HEK293 (cell line): ENCODE measurements around the gene GCSAM.

Source experiments
- CTCF ChIA-PET: fragments of 350-600 bp; formaldehyde crosslinking; extraction: SDS; loops from one replicate; lab custom pipeline; 2021; ENCODE audit warnings: antibody characterized with exemption; lab: Yijun Ruan, JAX
- POLR2A ChIA-PET: fragments of 300-600 bp; formaldehyde crosslinking; extraction: SDS; loops from one replicate; lab custom pipeline; 2020; ENCODE audit warnings: antibody characterized with exemption, inconsistent platforms; lab: Yijun Ruan, JAX
- H3K27ac ChIP-seq: fragments of 200-500 bp; sonication (Bioruptor generic); 2 replicates; pipeline ENCODE4 v1.5.1; 2014; ENCODE audit warnings: low read depth, low read length, control low read depth, inconsistent platforms; ENCODE audit errors: extremely low read depth
- H3K36me3 ChIP-seq, 2 experiments: fragments of 200-500 bp in 1 of 2; sonication (Bioruptor generic) in 1 of 2; 1 replicate in 1 of 2; 2 replicates in 1 of 2; pipeline ENCODE4 v1.5.1; 2014 to 2017; ENCODE audit warnings: inconsistent platforms in 2 of 2, low read length in 2 of 2; ENCODE audit not compliant: control insufficient read depth in 2 of 2, insufficient read depth in 1 of 2
- H3K4me1 ChIP-seq: fragments of 200-500 bp; sonication (Bioruptor generic); 2 replicates; pipeline ENCODE4 v1.5.1; 2014; ENCODE audit warnings: mild to moderate bottlenecking, low read length, inconsistent platforms; ENCODE audit not compliant: control insufficient read depth, insufficient read depth
- H3K4me3 ChIP-seq: 2 replicates; pipeline ENCODE4 v1.5.1; 2011; ENCODE audit warnings: low read depth, mild to moderate bottlenecking, control low read depth, low read length, moderate library complexity
- H3K9me3 ChIP-seq: fragments of 200-500 bp; sonication (Bioruptor generic); 2 replicates; pipeline ENCODE4 v1.5.1; 2014; ENCODE audit warnings: low read depth, low read length, inconsistent platforms; ENCODE audit not compliant: control insufficient read depth, insufficient read depth
- FEZF1 ChIP-seq: fragments of 450-650 bp; formaldehyde crosslinking; IDR thresholded peaks from 2 replicates; pipeline ENCODE4 v1.5.1; 2016; ENCODE audit warnings: missing biosample characterization, missing genetic modification characterization
- HOXD13 ChIP-seq: sonication (generic); formaldehyde crosslinking; IDR thresholded peaks from 2 replicates; pipeline ENCODE4 v1.8.0; 2022; ENCODE audit warnings: missing genetic modification reagents, borderline replicate concordance
- PRDM1 ChIP-seq: fragments of 450-650 bp; formaldehyde crosslinking; IDR thresholded peaks from 2 replicates; pipeline ENCODE4; 2016; ENCODE audit warnings: missing biosample characterization, missing genetic modification characterization
- SCRT2 ChIP-seq: fragments of 450-650 bp; formaldehyde crosslinking; IDR thresholded peaks from 2 replicates; pipeline ENCODE4 v1.5.1; 2016; ENCODE audit warnings: missing biosample characterization, missing genetic modification characterization
- TRIM28 ChIP-seq: IDR thresholded peaks from 2 replicates; pipeline ENCODE4 v1.6.1; 2011; ENCODE audit warnings: low read length, control low read depth, borderline replicate concordance
- ZBTB17 ChIP-seq: fragments of 450-650 bp; formaldehyde crosslinking; IDR thresholded peaks from 2 replicates; pipeline ENCODE4 v1.5.1; 2016; ENCODE audit warnings: missing biosample characterization, missing genetic modification characterization
- ZBTB20 ChIP-seq: fragments of 450-650 bp; formaldehyde crosslinking; IDR thresholded peaks from 2 replicates; pipeline ENCODE4 v1.5.1; 2016; ENCODE audit warnings: missing biosample characterization, missing genetic modification characterization
- ZFP3 ChIP-seq: fragments of 450-650 bp; formaldehyde crosslinking; IDR thresholded peaks from 2 replicates; pipeline ENCODE4 v1.5.1; 2016; ENCODE audit warnings: low read depth, missing biosample characterization, missing genetic modification characterization
- ZIC2 ChIP-seq: fragments of 450-650 bp; formaldehyde crosslinking; IDR thresholded peaks from 2 replicates; pipeline ENCODE4 v1.5.1; 2016; ENCODE audit warnings: missing biosample characterization, missing genetic modification characterization
- ZNF155 ChIP-seq: fragments of 450-650 bp; formaldehyde crosslinking; IDR thresholded peaks from 2 replicates; pipeline ENCODE4 v1.5.1; 2016; ENCODE audit warnings: missing biosample characterization, missing genetic modification characterization
- ZNF16 ChIP-seq: fragments of 450-650 bp; formaldehyde crosslinking; IDR thresholded peaks from 2 replicates; pipeline ENCODE4 v1.5.1; 2016; ENCODE audit warnings: low read depth, missing biosample characterization, missing genetic modification characterization
- ZNF223 ChIP-seq: fragments of 450-650 bp; formaldehyde crosslinking; IDR thresholded peaks from 2 replicates; pipeline ENCODE4 v1.5.1; 2016; ENCODE audit warnings: missing biosample characterization, missing genetic modification characterization
- ZNF239 ChIP-seq: fragments of 450-650 bp; formaldehyde crosslinking; IDR thresholded peaks from 2 replicates; pipeline ENCODE4 v1.5.1; 2016; ENCODE audit warnings: missing biosample characterization, missing genetic modification characterization
- ZNF324 ChIP-seq: fragments of 450-650 bp; formaldehyde crosslinking; IDR thresholded peaks from 2 replicates; pipeline ENCODE4 v1.5.1; 2016; ENCODE audit warnings: missing biosample characterization, missing genetic modification characterization
- ZNF341 ChIP-seq: fragments of 450-650 bp; formaldehyde crosslinking; IDR thresholded peaks from 2 replicates; pipeline ENCODE4; 2016; ENCODE audit warnings: low read depth, missing biosample characterization, missing genetic modification characterization
- ZNF366 ChIP-seq: fragments of 450-650 bp; formaldehyde crosslinking; conservative IDR thresholded peaks from 2 replicates; pipeline ENCODE4 v1.5.1; 2016; ENCODE audit warnings: missing biosample characterization, missing genetic modification characterization
- ZNF426 ChIP-seq: fragments of 450-650 bp; formaldehyde crosslinking; IDR thresholded peaks from 2 replicates; pipeline ENCODE4 v1.5.1; 2017; ENCODE audit warnings: missing biosample characterization, missing genetic modification characterization, mild to moderate bottlenecking, inconsistent platforms, moderate library complexity
- ZNF707 ChIP-seq: fragments of 450-650 bp; formaldehyde crosslinking; IDR thresholded peaks from 2 replicates; pipeline ENCODE4 v1.5.1; 2016; ENCODE audit warnings: missing biosample characterization, missing genetic modification characterization
- TF ChIP-seq, protein P1 (sequence below): fragments of 450-650 bp; formaldehyde crosslinking; IDR thresholded peaks from 2 replicates; pipeline ENCODE4 v1.5.1; 2017; ENCODE audit warnings: missing biosample characterization, mild to moderate bottlenecking, missing genetic modification characterization, moderate library complexity
- TF ChIP-seq, protein P2 (sequence below): fragments of 450-650 bp; formaldehyde crosslinking; IDR thresholded peaks from 2 replicates; pipeline ENCODE4 v1.5.1; 2017; ENCODE audit warnings: missing biosample characterization, missing genetic modification characterization
- TF ChIP-seq, protein P3 (sequence below): fragments of 450-650 bp; formaldehyde crosslinking; IDR thresholded peaks from 2 replicates; pipeline ENCODE4 v1.5.1; 2016; ENCODE audit warnings: missing biosample characterization, missing genetic modification characterization
- TF ChIP-seq, protein P4 (sequence below): fragments of 450-650 bp; formaldehyde crosslinking; conservative IDR thresholded peaks from 2 replicates; pipeline ENCODE4 v1.5.1; 2016; ENCODE audit warnings: low read depth, missing biosample characterization, missing genetic modification characterization

GCSAM gene

DNA sequence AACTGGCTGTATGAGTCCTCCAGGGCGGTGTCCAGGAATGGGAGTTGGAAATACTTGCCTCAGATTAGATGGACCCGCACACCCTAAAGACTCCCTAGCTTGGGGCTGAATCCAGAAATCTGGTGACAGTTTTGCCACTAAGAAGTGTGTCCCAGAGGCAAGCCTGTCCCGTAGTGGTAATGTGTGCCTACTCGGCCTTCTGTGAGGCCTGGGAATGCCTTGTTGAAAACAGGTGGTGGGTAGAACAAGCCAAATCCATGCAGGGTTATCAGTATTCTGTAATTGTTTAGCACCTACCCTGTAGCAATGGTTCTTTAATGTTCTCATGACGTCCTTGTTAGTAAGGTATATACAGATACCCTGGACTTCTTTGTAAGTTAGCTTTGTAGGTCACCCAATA, 45.3 kb downstream of the GCSAM start:
- Histone ChIP-seq H3K9me3 (no peaks in the 10 kb centered on the region), H3K4me1 (peaks cover 14% of the 10 kb centered on the region; the same call in 1 of the 2 replicates), H3K4me3 (peak overlapping the region; percentile 41), H3K27ac (no peak overlapping the region), H3K36me3 (no peaks in the 10 kb centered on the region)
- CTCF ChIA-PET = interaction anchor here (0.6 to 1.5 kb wide), 3 partner anchors 24 to 506 kb away, joined by 3 to 5 read pairs (median 3); no protein-coding TSS in a partner anchor
- POLR2A ChIA-PET = interaction anchor here (2.7 kb wide), 1 partner anchor 10 kb away, joined by 11 read pairs; no protein-coding TSS in a partner anchor
- TF ChIP-seq SCRT2 (tag by site-specific recombination) = peak; percentile 54; the same call in 1 of the 2 replicates
- TF ChIP-seq ZBTB17 (tag by site-specific recombination) = peak; percentile 85
- TF ChIP-seq ZBTB20 (tag by site-specific recombination) = peak; percentile 24; the same call in 1 of the 2 replicates
- no peak for TF ChIP-seq ZNF16 (tag by site-specific recombination)

DNA sequence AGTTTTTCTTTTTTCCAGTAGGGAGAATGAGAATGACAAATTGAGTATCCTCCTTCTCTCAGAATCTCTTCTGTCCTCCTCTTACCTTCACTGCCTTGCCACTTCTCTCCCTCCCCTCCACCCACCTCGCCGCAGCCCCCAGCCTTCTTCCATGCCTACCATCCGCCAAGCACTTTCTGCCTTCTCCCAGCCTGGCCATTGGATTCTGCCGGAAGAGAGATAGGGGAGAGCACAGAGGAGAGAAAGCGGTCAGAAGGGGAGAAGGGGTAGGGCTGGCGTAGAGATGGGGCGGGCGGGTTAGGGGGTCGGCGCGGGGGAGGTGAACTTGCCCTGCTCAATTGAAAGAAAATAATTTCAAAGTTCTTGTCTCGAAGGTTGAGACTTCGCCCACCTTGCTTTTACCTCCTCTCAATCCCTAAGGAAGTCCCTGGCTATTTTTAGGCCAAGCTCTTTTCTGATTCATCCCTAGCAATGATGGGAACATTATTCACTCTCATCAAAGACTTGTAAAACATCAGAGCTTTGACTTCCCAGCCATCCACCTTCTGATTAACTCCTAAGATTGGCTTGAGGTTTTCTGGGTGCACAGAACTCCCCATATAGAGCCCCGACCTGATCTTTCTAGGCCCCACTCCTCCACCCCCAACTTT, 46.0 kb downstream of the GCSAM start:
- POLR2A ChIA-PET = interaction anchor here (2.7 kb wide), 1 partner anchor 10 kb away, joined by 11 read pairs; no protein-coding TSS in a partner anchor
- no peaks in the 10 kb centered on the region for H3K9me3 ChIP-seq
- TF ChIP-seq PRDM1 (tag by site-specific recombination) (peak; percentile 78), ZNF366 (tag by site-specific recombination) (peak; percentile 51; the same call in 1 of the 2 replicates), ZNF239 (no peak)
- TF ChIP-seq, all 188 proteins: peak for 2
- Histone ChIP-seq H3K27ac (peak overlapping the region; percentile 78), H3K36me3 (no peaks in the 10 kb centered on the region), H3K4me3 (peak overlapping the region; percentile 41), H3K4me1 (peaks cover 14% of the 10 kb centered on the region; the same call in 1 of the 2 replicates)
- CTCF ChIA-PET = interaction anchor here (0.6 kb wide), 1 partner anchor 120 kb away, joined by 3 read pairs; no protein-coding TSS in a partner anchor

DNA sequence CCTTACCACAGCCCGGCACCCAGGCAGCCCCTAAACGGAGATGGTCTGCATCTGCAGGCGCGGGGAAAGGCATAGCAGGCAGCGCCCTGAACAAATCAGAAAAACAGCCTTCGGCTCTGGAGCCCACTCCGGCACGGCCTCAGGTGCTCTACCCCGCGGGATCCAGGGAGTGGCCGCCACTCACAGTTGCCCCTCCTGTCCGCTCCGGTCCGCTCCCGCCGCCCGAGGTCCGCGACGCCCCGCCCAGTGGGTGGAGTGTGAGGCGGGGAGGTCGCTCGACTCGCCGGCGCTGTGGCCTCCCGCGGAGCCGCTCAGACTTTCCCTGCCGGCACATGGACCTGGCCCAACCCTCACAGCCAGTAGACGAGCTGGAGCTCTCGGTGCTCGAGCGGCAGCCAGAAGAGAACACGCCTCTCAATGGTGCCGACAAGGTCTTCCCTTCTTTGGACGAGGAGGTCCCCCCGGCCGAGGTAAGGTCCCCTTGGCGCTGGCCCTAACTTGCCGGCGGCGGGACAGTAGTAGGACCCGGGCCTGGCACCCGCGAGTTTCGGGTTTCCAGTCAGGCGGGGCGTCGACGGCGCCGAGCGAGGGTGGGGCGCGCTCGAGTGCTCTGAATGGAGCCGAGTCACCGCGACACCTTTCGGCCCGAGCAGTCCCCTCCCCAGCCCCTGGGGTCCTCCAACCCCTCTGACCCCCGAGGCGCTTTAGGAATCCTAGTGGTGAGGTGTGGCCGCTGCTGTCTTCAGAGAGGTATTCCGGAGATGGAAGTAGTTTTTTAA, 46.8 kb downstream of the GCSAM start, which contains the start of gene C3orf52:
TSS of gene C3orf52 (plus strand) at position 314 of the 779 bp plus-strand sequence. CDS start at position 333, 19 bp downstream.
- POLR2A ChIA-PET = interaction anchor here (0.8 to 2.7 kb wide), 2 partner anchors 11 to 108 kb away, joined by 3 to 11 read pairs; partner anchors contain the start of gene ABHD10
- Histone ChIP-seq H3K4me3 (peak within 1 kb of the TSS; percentile 41), H3K4me1 (peaks cover 14% of the 10 kb centered on the region; the same call in 1 of the 2 replicates), H3K9me3 (no peaks in the 10 kb centered on the region), H3K36me3 (no peaks in the 10 kb centered on the region), H3K27ac (peak within 1 kb of the TSS; percentile 78)
- CTCF ChIA-PET = no interaction called here
- TF ChIP-seq ZBTB20 (tag by site-specific recombination) = peak; percentile 49; the same call in 1 of the 2 replicates
- TF ChIP-seq, protein P1, sequence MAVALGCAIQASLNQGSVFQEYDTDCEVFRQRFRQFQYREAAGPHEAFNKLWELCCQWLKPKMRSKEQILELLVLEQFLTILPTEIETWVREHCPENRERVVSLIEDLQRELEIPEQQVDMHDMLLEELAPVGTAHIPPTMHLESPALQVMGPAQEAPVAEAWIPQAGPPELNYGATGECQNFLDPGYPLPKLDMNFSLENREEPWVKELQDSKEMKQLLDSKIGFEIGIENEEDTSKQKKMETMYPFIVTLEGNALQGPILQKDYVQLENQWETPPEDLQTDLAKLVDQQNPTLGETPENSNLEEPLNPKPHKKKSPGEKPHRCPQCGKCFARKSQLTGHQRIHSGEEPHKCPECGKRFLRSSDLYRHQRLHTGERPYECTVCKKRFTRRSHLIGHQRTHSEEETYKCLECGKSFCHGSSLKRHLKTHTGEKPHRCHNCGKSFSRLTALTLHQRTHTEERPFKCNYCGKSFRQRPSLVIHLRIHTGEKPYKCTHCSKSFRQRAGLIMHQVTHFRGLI (tag by site-specific recombination) = peak; percentile 46
- no peak for TF ChIP-seq ZNF707 (tag by site-specific recombination)
- TF ChIP-seq, protein P2, sequence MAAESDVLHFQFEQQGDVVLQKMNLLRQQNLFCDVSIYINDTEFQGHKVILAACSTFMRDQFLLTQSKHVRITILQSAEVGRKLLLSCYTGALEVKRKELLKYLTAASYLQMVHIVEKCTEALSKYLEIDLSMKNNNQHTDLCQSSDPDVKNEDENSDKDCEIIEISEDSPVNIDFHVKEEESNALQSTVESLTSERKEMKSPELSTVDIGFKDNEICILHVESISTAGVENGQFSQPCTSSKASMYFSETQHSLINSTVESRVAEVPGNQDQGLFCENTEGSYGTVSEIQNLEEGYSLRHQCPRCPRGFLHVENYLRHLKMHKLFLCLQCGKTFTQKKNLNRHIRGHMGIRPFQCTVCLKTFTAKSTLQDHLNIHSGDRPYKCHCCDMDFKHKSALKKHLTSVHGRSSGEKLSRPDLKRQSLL = peak; percentile 63; the same call in 1 of the 2 replicates
- no peak for TF ChIP-seq TRIM28
- TF ChIP-seq ZIC2 (tag by site-specific recombination) = peak; percentile 59; the same call in 1 of the 2 replicates
- TF ChIP-seq, protein P3, sequence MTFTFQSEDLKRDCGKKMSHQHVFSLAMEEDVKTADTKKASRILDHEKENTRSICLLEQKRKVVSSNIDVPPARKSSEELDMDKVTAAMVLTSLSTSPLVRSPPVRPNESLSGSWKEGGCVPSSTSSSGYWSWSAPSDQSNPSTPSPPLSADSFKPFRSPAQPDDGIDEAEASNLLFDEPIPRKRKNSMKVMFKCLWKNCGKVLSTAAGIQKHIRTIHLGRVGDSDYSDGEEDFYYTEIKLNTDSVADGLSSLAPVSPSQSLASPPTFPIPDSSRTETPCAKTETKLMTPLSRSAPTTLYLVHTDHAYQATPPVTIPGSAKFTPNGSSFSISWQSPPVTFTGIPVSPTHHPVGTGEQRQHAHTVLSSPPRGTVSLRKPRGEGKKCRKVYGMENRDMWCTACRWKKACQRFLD (tag by site-specific recombination) = no peak
- TF ChIP-seq ZNF223 (tag by site-specific recombination) = 0 out of 2 replicates have a peak, but pooled peaks have one; percentile 42
- no peak for TF ChIP-seq ZFP3 (tag by site-specific recombination)
- TF ChIP-seq ZNF324 = no peak
- peak; percentile 85 for TF ChIP-seq FEZF1 (tag by site-specific recombination)
- no peak for TF ChIP-seq ZNF155 (tag by site-specific recombination)
- TF ChIP-seq ZNF341 (tag by site-specific recombination) = peak; percentile 88
- TF ChIP-seq ZNF426 (tag by site-specific recombination) = no peak
- no peak for TF ChIP-seq HOXD13 (CRISPR knock-in tag)
- TF ChIP-seq, protein P4, sequence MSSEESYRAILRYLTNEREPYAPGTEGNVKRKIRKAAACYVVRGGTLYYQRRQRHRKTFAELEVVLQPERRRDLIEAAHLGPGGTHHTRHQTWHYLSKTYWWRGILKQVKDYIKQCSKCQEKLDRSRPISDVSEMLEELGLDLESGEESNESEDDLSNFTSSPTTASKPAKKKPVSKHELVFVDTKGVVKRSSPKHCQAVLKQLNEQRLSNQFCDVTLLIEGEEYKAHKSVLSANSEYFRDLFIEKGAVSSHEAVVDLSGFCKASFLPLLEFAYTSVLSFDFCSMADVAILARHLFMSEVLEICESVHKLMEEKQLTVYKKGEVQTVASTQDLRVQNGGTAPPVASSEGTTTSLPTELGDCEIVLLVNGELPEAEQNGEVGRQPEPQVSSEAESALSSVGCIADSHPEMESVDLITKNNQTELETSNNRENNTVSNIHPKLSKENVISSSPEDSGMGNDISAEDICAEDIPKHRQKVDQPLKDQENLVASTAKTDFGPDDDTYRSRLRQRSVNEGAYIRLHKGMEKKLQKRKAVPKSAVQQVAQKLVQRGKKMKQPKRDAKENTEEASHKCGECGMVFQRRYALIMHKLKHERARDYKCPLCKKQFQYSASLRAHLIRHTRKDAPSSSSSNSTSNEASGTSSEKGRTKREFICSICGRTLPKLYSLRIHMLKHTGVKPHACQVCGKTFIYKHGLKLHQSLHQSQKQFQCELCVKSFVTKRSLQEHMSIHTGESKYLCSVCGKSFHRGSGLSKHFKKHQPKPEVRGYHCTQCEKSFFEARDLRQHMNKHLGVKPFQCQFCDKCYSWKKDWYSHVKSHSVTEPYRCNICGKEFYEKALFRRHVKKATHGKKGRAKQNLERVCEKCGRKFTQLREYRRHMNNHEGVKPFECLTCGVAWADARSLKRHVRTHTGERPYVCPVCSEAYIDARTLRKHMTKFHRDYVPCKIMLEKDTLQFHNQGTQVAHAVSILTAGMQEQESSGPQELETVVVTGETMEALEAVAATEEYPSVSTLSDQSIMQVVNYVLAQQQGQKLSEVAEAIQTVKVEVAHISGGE (tag by site-specific recombination) = no peak
